HG03558 (cell line): ENCODE data around the gene ZNF24.

Experiments
- ATAC-seq: cut with Tn5 transposase; IDR thresholded peaks from one replicate; pipeline ENCODE4 v1.9.1; 2021; ENCODE audit warnings: moderate number of reproducible peaks; ENCODE audit not compliant: unreplicated experiment; ENCODE audit errors: extremely low read depth

ZNF24 gene

GRCh38 chr18:35343936-35344735 is at the start of gene ZNF24:
ZNF24 (minus strand) TSS chr18:35344420; CDS start chr18:35340650, 3,770 bp downstream.
- peak; percentile 79 for ATAC-seq

- no peak for ATAC-seq
Measured at GRCh38 chr18:35393716-35394115, 49.5 kb upstream of the ZNF24 start.

- no peak for ATAC-seq
Measured at GRCh38 chr18:35392375-35392774, 48.2 kb upstream of the ZNF24 start.

GRCh38 chr18:35390951-35391700 is 46.9 kb upstream of the ZNF24 start:
- no peak for ATAC-seq

- no peak for ATAC-seq
Measured at GRCh38 chr18:35389095-35389618, 44.9 kb upstream of the ZNF24 start.

GRCh38 chr18:35387152-35387571 is 42.9 kb upstream of the ZNF24 start:
- ATAC-seq: no peak

GRCh38 chr18:35386600-35387100 is 42.4 kb upstream of the ZNF24 start:
- ATAC-seq: peak; percentile 65

GRCh38 chr18:35383136-35383535 is 38.9 kb upstream of the ZNF24 start:
- ATAC-seq: no peak

- no peak for ATAC-seq
Measured at GRCh38 chr18:35379421-35379820, 35.2 kb upstream of the ZNF24 start.

GRCh38 chr18:35378574-35378896 is 34.3 kb upstream of the ZNF24 start:
- ATAC-seq: no peak

- ATAC-seq: no peak
Measured at GRCh38 chr18:35377875-35378573, 33.8 kb upstream of the ZNF24 start.

GRCh38 chr18:35376742-35377695 is 32.8 kb upstream of the ZNF24 start, which contains the start of gene ZNF396:
ZNF396 (minus strand) TSS chr18:35377337; CDS start chr18:35374292, 3,045 bp downstream.
- ATAC-seq: no peak

GRCh38 chr18:35376393-35376741 is 32.1 kb upstream of the ZNF24 start:
- ATAC-seq: no peak

GRCh38 chr18:35374708-35375107 is 30.5 kb upstream of the ZNF24 start:
- no peak for ATAC-seq

GRCh38 chr18:35371412-35372195 is 27.4 kb upstream of the ZNF24 start:
- no peak for ATAC-seq

- ATAC-seq: no peak
Measured at GRCh38 chr18:35369126-35369525, 24.9 kb upstream of the ZNF24 start.

- ATAC-seq: no peak
Measured at GRCh38 chr18:35368595-35368994, 24.4 kb upstream of the ZNF24 start.

GRCh38 chr18:35362531-35362930 is 18.3 kb upstream of the ZNF24 start:
- no peak for ATAC-seq
